ENCODE data around the gene NFKB2.

Gene NFKB2

DNA sequence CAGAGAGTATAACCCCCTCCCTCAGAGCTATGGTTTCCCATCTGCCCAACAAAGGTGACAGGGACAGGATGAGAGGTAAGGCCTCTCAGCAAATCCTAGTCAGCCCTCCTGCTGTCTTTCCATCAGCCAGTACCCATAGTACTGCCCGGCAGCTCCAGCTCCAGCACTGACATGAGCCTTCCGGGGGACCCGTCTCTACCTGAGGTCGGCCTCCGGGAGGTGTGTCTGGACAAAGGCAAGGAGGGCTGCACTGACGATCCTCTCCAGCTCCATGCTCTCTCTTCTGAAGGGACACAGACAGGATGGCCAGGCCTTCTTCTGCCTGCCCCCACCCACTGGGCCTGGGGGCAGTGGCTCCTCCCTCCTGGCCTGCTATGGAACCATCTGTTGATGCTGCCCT lies 29.4 kb downstream of the NFKB2 start:
- DNase-seq = no peak

DNA sequence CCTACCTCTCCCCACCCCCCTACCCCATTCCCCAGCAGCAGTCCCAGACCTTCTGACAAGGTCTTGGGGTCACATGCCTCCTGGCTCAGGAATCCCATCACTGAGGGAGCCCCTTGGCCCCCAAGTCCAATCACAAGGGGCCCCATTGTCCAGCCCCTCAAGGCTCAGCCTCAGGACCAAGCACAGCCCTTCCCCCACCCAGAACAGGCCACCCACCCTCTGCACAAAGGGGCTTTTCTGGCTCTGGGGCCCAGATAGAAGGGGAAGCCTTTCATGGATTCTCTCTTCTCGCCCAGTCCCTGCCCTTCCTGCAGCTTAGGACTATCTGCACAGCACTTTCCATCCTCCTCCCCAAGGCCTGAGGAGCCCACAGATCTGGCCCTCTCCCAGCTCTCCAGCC lies 29.9 kb downstream of the NFKB2 start:
- no peak for DNase-seq

DNA sequence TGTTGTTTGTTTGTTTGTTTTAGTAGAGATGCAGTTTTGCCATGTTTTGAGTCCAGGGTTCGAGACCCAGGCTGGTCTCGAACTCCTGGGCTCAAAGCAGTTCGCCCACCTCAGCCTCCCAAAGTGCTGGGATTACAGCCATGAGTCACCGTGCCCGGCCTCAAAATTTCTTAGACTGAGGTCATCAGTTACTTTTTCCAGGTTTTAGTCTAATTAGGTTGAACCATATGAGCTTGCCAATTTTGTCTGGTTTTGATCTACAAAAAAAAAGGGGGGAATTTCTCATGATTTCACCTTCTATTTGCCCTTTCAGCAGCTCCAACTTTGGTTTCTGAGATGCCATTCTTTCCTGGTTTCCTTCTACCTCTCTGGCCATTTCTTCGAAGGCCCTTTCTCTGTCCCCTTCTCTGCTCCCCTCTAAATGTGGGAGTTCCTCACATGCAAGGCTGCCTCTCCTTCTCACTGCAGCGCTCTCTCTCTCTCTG lies 31.3 kb downstream of the NFKB2 start:
- no peak for DNase-seq

DNA sequence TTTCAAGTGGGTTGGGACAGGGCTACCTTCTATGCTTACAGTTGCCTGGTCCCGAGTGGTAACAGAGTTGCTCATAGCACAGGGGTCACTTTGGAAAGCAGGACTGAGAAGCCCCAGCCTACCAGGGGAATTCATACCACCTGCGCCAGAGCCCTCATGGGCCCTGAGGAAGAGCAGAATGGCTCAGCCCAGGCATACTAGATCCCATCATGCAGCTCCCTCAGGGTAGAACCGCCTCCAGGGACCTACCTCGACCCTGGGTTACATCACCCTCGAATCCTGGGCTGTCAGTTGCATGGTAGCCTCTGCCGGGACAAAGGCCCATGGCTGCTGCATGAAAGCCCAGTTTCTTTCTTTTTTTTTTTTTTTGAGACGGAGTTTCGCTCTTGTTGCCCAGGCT lies 34.0 kb downstream of the NFKB2 start:
- DNase-seq = no peak

DNA sequence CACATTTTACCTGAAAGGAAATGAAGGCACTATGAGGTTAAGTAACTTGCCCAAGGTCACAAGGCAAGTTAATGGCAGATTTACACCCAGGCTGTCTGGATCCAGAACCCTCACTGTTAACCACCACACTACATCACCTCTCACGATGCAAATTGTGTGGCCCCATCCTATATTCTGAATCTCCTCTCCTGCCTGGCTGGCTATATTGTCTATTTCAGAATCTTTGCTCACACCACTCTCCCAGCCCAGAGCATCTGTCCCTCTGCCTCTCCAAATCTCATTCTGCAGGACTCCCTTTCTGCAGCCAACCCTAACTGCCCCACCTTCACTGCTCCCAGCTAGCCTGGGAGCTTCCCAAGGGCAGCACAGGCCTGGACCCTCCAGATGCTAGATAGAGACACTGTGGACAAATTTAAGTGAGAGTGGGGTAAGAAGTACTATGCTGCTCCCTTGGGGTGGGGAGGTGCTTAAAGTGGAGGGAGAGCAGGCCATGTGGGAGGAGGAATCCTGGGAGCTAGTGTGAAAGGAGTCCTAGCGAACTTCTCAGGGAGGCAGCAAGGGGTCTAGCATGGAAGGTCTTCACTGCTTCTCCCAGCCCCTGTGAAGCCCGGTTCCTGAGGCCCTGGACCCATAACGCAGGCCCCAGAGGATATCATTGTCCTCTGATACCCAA lies 36.1 kb downstream of the NFKB2 start:
- no peak for DNase-seq

DNA sequence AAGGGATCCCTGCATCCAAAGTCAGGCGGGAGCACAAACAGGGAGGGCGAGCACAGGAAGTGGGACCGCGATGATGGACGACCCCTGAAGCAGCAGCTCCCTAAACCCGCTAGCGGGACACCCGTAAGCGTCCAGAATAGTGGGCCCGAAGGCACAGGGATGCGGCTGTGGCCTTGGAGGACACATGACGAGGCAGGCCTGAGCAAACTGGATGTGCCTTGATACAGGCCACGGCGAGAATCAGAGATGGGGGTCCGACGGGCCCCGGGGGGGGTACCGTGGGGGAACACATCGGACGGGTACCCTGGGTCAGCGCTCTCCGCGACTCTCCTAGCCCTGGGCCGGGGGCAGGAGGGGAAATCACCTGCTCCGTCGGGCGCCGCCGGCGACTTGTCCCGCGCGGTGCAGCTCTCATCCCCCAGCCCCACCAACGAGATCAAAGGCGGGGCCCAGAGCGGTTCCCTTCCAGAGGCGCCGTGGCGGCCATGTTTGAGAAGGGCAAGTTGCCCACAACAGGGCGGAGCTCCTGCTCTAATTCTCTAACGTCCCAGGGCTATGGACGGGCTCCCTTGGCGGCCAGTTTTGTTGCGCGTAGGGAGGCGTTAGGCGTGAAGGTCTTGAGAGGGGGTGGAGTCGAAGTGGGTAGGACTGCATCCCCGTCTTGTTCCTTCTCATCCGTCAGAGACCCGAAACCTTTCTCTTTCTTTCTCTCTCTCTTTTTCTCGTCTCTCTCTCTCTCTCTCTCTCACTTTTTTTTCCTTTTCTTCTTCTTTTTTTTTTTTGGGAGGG lies 36.9 kb downstream of the NFKB2 start, which contains the start of gene CUEDC2:
Gene CUEDC2 (minus strand): TSS at position 413 of the 789 bp plus-strand sequence. CDS start 7,386 bp downstream, outside the sequence.
- DNase-seq = peak; percentile 98 to 99

DNA sequence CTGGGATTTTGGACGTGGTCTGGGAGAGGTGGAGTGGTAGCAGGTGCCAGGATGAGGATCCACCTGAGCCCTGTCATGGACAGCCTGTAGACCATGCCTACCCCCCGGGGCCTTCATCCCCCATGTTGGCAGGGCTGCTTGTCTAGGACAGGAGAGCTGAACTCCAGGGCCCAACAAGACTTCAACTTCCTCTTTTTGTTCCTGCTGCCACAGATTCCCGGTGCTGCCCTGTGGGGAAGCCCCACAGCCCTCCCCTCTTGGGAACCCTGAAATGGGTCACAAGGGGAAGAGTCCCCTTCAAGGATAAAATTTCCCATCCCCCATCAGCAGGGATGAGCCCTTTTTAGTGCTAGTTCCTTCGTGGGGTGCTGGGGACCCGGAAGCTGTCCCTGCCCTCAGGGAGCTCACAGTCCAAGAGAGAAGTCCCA lies 38.1 kb downstream of the NFKB2 start:
- DNase-seq = no peak

DNA sequence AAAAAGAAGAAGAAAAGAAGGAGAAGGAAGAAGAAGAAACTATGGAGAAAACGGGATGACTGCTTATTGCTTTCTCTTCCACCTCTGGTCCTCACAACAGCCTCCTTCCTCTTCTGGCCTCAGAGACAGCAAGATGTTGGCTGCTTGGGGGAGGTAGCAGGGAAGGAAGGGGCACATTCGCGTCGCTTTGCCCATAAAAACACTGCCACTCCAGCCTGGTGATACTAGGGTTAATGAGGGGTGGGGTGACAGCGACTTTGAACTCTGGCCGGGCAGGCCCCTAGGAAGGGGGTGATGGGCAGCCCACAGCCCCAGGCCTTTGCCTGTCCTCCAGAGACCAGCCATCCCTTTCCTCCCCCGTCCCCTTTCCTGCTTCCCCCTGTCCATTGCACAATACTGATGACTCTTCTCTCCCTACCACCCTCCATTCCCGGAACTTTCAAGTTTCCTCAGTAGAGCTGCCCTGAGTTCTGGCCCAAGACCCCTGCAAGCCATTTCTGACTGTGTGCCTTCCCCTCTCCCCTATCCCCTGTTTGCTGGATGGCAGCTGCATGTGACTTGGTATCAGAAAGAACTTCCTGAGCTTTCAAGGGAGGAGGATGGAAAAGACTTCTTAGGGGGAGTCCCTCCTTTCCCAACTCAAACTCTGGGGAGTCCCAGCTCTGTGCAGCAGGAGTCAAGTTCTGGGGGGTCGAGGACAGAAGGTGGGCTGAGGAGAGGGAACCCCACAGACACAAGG lies 39.1 kb downstream of the NFKB2 start:
- no peak for DNase-seq

DNA sequence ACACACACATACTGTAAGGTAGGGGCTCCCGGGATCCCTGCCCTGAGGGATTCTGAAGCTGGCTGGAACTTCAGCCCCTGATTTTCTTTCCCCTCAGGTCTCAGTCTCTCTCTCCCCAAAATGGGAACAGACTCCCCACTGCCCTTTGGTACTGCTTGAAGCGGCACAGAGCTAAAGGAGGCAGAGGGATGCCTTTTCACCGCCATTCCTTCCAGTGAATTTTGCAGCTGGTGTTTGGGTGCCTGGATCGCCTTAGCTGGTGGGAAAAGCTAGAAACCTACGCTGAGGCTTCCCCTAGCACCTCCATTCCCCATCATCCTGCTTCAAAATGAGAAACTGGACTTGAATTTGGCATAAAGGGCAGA lies 39.6 kb downstream of the NFKB2 start:
- DNase-seq = no peak

DNA sequence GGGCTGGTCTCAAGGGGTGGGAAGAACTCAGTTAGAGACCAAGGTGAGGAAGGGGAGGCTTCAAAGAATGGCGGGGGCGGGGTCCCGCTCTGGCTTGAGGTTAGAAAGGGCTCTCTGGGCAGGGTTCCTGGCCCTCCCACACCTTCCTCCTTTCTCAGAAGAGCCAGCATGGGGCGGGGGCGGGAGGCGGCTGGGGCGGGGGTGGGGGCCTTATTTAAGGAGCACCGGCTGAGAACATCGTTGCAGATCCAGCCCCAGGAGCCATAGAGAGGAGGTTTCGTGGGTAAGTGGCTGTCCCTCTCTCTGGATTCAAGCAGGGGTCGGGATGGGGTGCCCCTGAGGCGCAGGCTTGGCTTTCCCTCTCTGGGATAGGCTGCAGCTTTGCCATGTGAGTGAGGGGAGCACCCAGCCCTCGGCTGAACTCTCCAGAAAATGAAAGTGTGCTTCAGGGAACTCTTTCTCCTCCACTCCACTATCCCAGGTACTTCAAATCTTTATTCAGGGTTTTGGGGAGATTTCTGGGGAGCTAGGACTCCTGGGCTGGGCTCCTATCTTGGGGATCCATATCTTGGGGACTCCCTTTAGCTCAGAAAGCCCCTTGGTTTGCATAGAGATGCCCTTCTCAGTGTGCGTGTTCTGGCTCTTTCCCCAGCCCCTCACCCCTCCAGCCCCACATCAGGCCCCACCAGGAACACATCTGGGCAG lies 40.2 kb downstream of the NFKB2 start:
- DNase-seq = peak; percentile 40 to 70

DNA sequence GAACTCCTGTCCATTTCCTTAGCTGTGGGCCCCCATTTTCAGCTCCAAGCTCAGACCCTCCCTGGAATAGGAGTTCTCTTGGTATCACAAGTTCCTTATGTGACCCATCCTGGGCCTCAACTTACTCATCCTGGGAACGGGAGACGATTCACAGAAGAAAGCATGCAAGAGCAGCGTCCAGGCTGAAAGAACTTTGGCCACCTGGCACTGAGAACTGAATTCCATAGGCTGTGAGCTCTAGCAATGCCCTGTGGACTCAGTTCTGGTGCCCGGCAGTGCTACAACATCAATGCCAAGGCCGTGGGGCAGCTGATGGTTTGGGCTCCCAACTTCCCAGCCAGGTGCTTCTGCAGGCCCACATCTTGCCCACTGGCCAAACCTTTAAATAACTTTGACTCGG lies 40.8 kb downstream of the NFKB2 start:
- DNase-seq = no peak

DNA sequence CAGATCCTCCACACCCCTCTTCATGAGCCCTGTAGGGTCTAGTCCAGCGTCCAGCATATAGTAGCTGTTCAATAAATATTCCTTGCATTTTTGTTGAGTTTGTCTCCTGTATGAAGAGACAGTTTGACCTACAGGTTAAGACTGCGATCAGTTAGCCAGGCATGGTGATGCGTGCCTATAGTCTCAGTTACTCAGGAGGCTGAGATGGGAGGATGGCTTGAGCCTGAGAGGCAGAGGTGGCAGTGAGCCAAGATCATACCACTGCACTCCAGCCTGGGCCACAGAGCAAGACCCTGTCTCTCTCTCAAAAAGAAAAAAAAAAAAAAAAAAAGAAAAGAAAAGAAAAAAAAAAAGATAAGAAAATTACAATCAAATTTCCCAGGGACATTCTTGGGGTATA lies 42.0 kb downstream of the NFKB2 start:
- no peak for DNase-seq

DNA sequence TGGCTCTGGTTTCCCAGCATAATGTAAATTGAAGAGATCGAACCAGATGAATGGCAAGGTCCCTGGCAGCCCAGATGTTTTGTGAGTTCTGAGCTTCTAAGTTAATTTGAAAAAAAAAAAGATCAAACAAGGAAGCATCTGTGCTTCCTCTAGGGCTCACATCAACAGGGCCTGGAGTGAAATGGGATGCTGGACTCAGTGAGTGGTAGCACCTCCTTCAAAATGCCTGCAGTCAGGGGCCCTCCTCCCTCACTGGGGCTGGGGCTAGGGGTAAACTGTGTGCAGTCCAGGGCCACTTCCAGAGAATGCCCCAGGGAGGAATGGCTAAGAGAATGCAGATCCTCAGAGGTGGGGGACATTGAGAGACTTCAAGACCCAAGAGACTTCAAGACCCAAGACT lies 42.9 kb downstream of the NFKB2 start:
- DNase-seq = no peak

DNA sequence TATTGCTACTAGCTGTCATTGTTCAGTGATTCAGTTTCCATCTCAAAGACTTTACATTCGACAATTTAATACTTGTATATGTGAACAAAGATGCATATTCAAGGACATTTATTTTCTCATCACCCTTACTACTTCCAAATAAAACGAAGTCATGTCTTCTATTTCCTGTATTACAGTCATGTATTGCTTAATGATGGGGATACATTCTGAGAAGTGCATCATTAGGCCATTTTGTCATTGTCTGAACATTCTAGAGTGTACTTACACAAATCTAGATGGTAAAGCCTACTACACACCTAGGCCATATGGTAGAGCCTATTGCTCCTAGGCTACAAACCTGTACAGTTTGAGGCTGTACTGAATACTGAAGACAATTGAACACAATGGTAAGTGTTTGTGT lies 49.3 kb downstream of the NFKB2 start:
- DNase-seq = no peak

DNA sequence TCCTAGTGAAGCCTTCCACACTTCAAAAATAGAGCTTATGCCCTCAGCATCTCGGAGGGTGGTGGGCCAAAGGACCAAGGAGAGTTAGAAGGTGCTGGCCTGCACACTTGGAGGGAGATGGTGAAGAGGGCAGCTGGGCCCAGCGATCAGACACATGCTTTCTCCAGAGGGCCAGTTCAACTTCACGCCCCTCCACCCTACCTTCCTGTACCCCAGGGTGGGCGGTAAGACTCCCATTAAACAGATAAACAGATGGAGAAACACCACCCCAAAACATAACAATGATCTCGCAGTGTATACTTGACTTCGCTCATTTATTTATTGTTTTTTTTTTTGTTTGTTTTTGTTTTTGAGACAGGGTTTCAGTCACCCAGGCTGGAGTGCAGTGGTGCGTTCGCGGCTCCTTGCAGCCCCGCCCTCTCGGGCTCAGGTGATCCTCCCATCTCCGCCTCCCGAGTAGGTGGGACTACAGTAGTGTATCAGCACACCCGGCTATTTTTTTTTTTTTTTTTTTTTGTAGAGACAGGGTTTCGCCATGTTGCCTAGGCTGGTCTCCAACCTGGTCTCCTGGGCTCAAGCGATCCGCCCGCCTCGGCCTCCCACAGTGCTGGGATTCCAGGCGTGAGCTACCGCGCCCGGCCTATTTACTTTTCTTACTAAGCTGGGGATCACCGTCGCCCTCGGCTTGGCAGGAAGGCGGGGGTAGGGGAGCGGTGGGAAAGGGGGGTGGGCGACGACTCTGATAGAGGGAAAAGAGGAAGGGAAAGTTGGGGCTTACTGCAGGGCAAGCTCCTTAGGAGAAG lies 54.0 kb downstream of the NFKB2 start:
- peak; percentile 86 to 88 for DNase-seq

DNA sequence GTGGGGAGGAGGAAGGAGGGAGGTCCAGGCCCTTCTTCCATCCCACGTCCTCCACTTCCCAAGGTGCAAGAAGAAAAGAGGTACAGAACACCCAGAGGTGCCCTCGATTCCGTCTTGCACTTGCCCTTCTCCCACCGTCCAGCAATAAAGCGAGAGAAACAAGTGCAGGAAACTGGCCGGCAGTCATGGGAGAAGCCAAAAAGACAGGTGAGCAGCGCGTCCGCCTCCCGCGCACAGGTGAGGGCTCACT lies 54.5 kb downstream of the NFKB2 start:
- no peak for DNase-seq

DNA sequence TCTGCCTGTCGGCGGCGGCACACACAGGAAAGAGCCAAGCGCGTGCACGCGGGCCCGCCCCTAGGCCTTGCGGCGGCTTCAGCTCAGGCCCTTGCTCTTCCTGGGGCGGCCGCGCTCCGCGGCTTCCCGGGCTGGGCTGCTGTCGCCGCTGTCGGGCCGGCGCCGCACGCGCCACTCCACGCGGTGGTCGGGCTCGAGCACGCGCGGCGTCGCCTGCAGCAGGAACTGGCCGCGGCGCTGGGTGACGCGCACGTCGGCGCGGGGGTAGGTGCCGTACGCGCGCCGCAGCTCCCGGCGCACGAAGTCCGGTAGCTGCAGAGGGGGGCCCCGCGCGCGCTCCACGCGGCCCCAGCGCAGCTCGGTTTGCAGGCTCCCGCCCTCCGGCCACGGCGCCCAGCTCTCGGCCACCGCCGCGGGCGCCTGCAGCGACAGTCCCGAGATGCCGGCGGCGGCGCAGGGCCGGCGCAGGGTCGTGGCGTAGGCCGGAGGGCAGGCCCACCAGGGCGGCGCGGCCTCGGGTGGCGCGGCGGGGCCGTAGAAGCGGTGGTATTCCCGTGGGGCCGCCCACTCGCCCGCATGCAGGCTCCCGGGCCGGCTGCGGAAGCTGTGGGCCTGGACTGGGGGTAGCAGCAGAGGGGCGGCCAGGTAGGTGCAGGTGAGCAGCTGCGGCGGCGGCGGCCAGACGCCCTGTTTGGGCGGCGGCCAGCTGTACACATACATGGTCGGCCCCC lies 55.0 kb downstream of the NFKB2 start:
- peak; percentile 80 to 85 for DNase-seq

DNA sequence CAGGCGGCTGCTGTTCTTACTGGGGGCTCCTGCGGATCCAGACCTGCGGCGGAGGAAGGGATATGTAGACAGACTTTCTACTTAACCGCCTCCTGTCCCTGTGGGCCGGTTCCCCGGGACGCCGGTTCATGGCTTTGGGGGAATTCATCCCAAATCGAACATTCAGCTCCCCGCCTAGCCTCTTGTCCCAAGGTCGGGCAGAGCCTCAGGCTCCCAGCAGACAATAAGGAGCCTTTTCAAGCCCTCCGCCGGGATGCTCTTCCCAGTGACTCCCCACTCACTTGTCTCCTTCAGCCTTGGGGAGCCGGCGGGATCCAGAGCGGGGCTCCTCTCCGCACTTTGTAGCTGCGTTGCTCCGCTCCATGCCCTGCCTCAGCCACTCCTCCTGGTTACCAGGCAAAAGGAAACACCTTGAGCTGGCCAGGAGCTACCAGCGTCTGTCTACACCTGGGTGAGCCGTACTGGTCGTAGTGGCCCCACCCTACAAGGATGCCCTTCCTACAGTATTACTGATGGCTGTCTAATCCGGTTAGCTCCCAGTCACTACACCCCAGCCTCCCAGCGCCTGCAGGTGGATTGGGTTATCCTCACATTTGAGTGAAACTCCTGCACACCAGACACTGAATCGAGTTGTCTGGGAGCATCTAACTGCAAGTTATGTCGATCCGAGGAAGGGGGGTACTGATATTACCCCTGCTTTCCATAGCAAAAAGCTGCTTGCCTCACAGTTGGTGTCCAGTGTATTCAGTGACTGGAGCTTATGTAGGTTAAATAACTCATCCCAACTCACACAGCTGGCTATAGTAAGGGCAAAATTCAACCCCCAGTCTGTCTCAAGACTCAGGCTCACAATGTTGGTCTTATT lies 55.8 kb downstream of the NFKB2 start, which contains the start of gene C10orf95:
Gene C10orf95 (minus strand): TSS at position 439 of the 865 bp plus-strand sequence. CDS start 450 bp downstream, outside the sequence.
- DNase-seq = peak in 1 of 2 donors; percentile 31
